Prostate gland (tissue), 2 donors: ENCODE data around the gene MEGF9.

Experiments
- CTCF ChIP-seq, 4 experiments: fragments of 200-600 bp in 2 of 4; fragments of 450-650 bp in 2 of 4; sonication (generic) in 2 of 4; IDR thresholded peaks; 1 replicate in 3 of 4; 2 replicates in 1 of 4; pipeline ENCODE4 v1.5.1; 2016 to 2019; ENCODE audit warnings: antibody characterized with exemption in 4 of 4, mild to moderate bottlenecking in 2 of 4, moderate library complexity in 2 of 4
- POLR2A ChIP-seq: fragments of 450-650 bp; IDR thresholded peaks from one replicate; pipeline ENCODE4 v1.6.1; 2016; ENCODE audit warnings: antibody characterized with exemption, mild to moderate bottlenecking

GRCh38 chr9:120608421-120608820 lies 105.8 kb downstream of the MEGF9 start:
- no peak for TF ChIP-seq CTCF (IDR thresholded peaks at IDR 0.05)
- no peak for TF ChIP-seq POLR2A
